Breast epithelium (tissue), 3 donors: ENCODE measurements around the gene METTL21A.

Source experiments
- CTCF ChIP-seq, 3 donors: fragments of 450-650 bp; IDR thresholded peaks; one replicate each; pipeline ENCODE4 v1.5.1; 2016 to 2017; ENCODE audit warnings: antibody characterized with exemption in 3 of 3, mild to moderate bottlenecking in 3 of 3, moderate library complexity in 3 of 3
- POLR2A ChIP-seq: fragments of 450-650 bp; IDR thresholded peaks from one replicate; pipeline ENCODE4 v1.6.1; 2016; ENCODE audit warnings: antibody characterized with exemption, mild to moderate bottlenecking, moderate library complexity
- POLR2AphosphoS5 ChIP-seq, 3 donors: sonication (generic); formaldehyde crosslinking; IDR thresholded peaks; one replicate each; pipeline ENCODE4 v1.6.1; 2017; ENCODE audit warnings: antibody characterized with exemption in 3 of 3

- TF ChIP-seq CTCF (IDR thresholded peaks at IDR 0.05) (no peak), POLR2A (no peak), POLR2AphosphoS5 (IDR thresholded peaks at IDR 0.05) (no peak)
Measured at GRCh38 chr2:207633686-207634085, 8.5 kb upstream of the METTL21A start.
